ENCODE results near the gene HNMT. TPM values are rescaled to one million over a fixed set of nuclear protein-coding genes. Genes with fewer than 3 reads are reported as not detected.
"Not testable (repeated sequence)": the region's sequence is repeated elsewhere in the genome, so short reads cannot be mapped to it uniquely, and the experiment has no call there.

HNMT gene
- total RNA-seq, 4 donors from 2014 or later: 16.7 to 52.8 (median 47.7) TPM

- ATAC-seq: no peak
- Histone ChIP-seq H3K4me3 (no peak overlapping the region), H3K27me3 (no peaks in the 10 kb centered on the region), H3K4me1 (peaks cover 0 to under 1% (median 0%) of the 10 kb centered on the region in 3 donors), H3K9me3 (peaks cover 0 to 4% (median 0%) of the 10 kb centered on the region in 3 donors), H3K27ac (no peak overlapping the region), H3K36me3 (peaks cover 0 to 20% of the 10 kb centered on the region in 2 donors)
- 96 to 100% methylated on average over 1 to 5 of the region's 6 CpGs for WGBS, 2 donors (ENCODE audit: low coverage in 1 of 2)
- TF ChIP-seq, protein P1, sequence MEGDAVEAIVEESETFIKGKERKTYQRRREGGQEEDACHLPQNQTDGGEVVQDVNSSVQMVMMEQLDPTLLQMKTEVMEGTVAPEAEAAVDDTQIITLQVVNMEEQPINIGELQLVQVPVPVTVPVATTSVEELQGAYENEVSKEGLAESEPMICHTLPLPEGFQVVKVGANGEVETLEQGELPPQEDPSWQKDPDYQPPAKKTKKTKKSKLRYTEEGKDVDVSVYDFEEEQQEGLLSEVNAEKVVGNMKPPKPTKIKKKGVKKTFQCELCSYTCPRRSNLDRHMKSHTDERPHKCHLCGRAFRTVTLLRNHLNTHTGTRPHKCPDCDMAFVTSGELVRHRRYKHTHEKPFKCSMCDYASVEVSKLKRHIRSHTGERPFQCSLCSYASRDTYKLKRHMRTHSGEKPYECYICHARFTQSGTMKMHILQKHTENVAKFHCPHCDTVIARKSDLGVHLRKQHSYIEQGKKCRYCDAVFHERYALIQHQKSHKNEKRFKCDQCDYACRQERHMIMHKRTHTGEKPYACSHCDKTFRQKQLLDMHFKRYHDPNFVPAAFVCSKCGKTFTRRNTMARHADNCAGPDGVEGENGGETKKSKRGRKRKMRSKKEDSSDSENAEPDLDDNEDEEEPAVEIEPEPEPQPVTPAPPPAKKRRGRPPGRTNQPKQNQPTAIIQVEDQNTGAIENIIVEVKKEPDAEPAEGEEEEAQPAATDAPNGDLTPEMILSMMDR (IDR thresholded peaks at IDR 0.05): no peak
- TF ChIP-seq POLR2AphosphoS5 (IDR thresholded peaks at IDR 0.05) (no peak), EP300 (IDR thresholded peaks at IDR 0.05) (no peak), POLR2A (IDR thresholded peaks at IDR 0.05) (no peak)
Measured at GRCh38 chr2:137992039-137992646, 27.9 kb downstream of the HNMT start.

DNA sequence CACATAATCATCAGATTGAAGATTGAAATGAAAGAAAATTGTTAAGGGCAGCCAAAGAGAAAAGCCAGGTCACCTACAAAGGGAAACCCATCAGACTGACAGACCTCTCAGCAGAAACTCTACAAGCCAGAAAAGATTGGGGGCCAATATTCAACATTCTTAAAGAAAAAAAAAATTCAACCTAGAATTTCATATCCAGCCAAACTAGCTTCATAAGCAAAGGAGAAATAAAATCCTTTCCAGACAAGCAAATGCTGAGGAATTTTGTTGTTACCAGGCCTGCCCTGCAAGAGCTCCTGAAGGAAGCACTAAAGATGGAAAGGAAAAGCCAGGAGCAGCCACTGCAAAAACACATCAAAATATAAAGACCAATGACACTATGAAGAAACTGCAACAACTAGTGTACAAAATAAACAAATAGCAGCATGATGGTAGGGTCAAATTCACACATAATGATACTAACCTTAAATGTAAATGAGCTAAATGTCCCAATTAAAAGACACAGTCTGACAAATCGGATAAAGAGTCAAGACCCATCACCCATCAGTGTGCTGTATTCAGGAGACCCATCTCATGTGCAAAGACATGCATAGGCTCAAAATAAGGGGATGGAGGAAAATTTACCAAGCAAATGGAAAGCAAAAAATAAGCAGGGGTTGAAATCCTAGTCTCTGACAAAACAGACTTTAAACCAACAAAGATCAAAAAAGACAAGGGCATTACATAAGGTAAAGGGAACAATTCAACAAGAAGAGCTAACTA is 29.6 kb downstream of the HNMT start:
- WGBS, 2 donors (ENCODE audit: low coverage in 1 of 2): 86% methylated on average over 1 of the region's 1 CpG; no CpG with 5 or more reads in 1 of the 2 donors
- not testable (repeated sequence) for H3K4me3 ChIP-seq, H3K27me3 ChIP-seq, H3K9me3 ChIP-seq, H3K4me1 ChIP-seq, ATAC-seq, H3K27ac ChIP-seq
- peaks cover 0 to 18% of the 10 kb centered on the region in 2 donors for H3K36me3 ChIP-seq

- ATAC-seq, H3K27ac ChIP-seq, H3K36me3 ChIP-seq, H3K4me3 ChIP-seq, H3K27me3 ChIP-seq, H3K4me1 ChIP-seq, H3K9me3 ChIP-seq: not testable (repeated sequence)
- 82 to 100% methylated on average over 2 of the region's 2 CpGs for WGBS, 2 donors (ENCODE audit: low coverage in 1 of 2)
Measured at GRCh38 chr2:137995368-137995767, 31.1 kb downstream of the HNMT start.

DNA sequence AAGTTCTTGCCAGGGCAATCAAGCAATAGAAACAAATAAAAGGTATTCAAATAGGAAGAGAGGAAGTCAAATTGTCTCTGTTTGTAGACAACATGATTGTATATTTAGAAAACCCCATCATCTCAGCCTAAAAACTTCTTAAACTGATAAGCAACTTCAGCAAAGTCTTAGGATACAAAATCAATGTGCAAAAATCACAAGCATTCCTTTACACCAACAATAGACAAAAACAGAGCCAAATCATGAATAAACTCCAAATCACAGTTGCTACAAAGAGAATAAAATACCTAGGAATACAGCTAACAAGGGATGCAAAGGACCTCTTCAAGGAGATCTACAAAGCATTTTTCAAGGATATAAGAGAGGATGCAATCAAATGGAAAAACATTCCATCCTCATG is 31.9 kb downstream of the HNMT start:
- not testable (repeated sequence) for H3K9me3 ChIP-seq, H3K27me3 ChIP-seq, H3K36me3 ChIP-seq, H3K4me1 ChIP-seq, ATAC-seq, H3K27ac ChIP-seq, H3K4me3 ChIP-seq

- no peak overlapping the region for H3K4me3 ChIP-seq
- whole genome bisulfite sequencing, 2 donors (ENCODE audit: low coverage in 1 of 2): 93 to 96% methylated on average over 3 to 4 of the region's 4 CpGs
- peaks cover 0 to 5% of the 10 kb centered on the region in 2 donors for H3K36me3 ChIP-seq
- peaks cover 0 to 4% (median 0%) of the 10 kb centered on the region in 3 donors for H3K9me3 ChIP-seq
- no peak overlapping the region for H3K27ac ChIP-seq
- TF ChIP-seq POLR2A (IDR thresholded peaks at IDR 0.05) (no peak), POLR2AphosphoS5 (IDR thresholded peaks at IDR 0.05) (no peak), EP300 (IDR thresholded peaks at IDR 0.05) (no peak)
- TF ChIP-seq, protein P1 (IDR thresholded peaks at IDR 0.05): no peak
- ATAC-seq: no peak
- H3K27me3 ChIP-seq: no peaks in the 10 kb centered on the region
- H3K4me1 ChIP-seq: no peaks in the 10 kb centered on the region
Measured at GRCh38 chr2:137997733-137998132, 33.5 kb downstream of the HNMT start.

DNA sequence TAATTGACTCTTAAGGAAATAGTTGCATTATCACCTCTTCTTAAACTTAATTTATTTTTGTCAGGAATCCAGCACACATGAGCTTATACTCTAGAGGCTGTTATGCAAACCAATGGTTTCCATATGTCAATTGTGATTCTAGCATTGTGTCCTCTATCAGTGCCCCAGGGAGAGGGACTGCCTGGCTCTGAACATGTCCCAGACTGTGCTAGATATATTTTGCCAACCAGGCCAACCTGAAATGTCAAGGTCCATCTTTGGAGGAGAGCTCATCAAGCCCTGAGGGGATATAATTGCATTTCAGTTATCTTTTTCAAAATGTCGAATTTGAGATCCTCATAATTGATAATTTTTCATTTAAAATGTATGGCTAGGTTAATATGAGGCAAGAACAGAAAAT is 34.2 kb downstream of the HNMT start:
- no peaks in the 10 kb centered on the region for H3K4me1 ChIP-seq
- TF ChIP-seq POLR2A (IDR thresholded peaks at IDR 0.05) (no peak), POLR2AphosphoS5 (IDR thresholded peaks at IDR 0.05) (no peak), EP300 (IDR thresholded peaks at IDR 0.05) (no peak)
- TF ChIP-seq, protein P1 (IDR thresholded peaks at IDR 0.05): no peak
- H3K9me3 ChIP-seq: peaks cover 0 to 4% (median 0%) of the 10 kb centered on the region in 3 donors
- WGBS, 2 donors (ENCODE audit: low coverage in 1 of 2): 60 to 89% methylated on average over 1 of the region's 1 CpG
- no peaks in the 10 kb centered on the region for H3K27me3 ChIP-seq
- H3K36me3 ChIP-seq: peaks cover 0 to 10% of the 10 kb centered on the region in 2 donors
- no peak for ATAC-seq
- no peak overlapping the region for H3K27ac ChIP-seq
- no peak overlapping the region for H3K4me3 ChIP-seq

All from gastroesophageal sphincter (tissue), 4 donors.